TTC549 (cell line): Measurements from ENCODE around the gene CACNA1B.

Experiments
- FAIRE-seq: peaks from 2 replicates; lab custom pipeline; 2012; peaks lifted over from hg19 to GRCh38; lab: Jason Lieb, UNC

The CACNA1B gene

DNA sequence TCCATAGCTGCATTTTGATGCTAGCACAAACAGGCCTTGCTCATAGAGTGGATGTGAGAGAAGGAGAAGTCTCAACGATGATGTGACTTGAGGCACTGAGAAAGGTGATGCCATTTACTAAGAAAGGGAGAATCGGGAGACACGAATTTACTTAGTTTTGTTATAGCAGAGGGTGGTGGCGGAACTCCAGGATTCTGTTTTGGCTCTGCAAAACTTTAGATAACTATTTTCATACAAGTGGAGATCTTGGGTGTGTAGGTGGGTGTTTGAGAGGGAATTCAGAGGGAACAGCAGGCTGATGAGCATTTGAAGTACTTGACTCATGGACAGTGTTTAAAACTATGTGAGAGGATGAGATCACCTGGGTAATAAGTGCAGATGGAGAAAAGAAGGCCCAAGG is 43.2 kb downstream of the CACNA1B start:
- FAIRE-seq = no peak

DNA sequence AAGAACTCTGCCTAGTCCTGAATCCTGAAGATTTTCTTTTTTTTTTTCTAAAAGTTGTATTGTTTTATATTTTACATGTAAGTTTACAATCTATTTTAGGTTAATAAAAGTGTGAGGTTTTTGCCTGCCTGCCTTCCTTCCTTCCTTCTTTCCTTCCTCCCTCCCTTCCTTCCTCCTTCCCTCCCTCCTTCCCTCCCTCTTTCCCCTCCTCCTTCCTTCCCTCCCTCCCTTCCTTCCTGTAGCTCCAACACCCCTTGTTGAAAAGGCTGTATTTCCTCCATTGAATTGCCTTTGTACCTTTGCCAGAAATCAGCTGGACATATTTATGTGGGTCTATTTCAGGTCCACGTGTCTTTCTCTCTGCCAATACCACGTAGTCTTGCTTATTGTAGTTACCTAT is 46.6 kb downstream of the CACNA1B start:
- no peak for FAIRE-seq

DNA sequence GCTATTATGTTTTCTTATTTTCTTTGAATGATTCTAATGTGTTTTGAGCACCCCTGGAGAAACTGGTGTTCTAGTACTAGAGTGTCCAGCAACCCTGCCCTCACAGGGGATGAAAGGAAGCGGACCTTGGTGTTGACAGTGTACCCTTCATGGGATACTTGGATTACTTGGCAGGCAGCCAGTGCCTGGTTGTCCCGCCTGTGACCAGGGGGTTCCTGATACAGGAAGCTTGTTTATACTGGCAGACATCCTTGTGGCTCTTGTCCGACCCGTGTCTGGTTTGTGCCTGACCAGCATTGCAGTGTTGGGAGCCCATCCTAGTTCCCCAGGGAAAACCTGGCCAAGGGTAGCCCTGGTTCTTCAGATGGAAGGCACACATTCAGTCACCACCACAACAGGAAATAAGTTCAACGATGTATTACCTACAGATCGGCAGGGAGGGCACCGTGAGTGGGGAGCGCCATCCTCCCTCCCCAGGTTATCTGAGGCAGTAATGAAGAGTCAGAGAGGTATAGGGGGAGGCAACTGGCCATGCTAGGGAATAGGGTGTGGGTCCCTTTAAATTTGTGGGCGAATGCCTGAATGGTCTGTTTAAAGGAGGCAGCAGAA is 47.3 kb downstream of the CACNA1B start:
- FAIRE-seq = no peak

DNA sequence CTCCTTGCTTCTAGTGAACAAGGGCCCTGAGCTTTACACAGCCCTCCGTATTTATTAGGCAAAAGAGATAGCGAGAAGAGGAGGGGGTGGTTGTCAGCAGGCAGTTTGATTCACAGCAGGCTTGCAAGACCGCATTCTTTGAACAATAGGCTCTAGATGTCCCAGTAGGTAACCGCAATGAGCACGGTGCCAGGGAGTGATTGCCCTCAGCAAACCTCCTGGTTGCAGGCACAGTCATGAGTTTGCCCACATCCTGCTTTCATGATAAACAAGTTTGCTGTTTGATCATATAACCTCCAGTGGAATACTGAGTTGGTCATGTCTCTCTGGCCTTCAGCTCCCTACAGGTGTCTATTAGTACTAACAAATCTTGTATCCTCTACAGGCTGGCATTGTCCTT is 66.1 kb downstream of the CACNA1B start:
- FAIRE-seq = no peak

- FAIRE-seq = no peak
These were observed 68.0 kb downstream of the CACNA1B start for GRCh38 chr9:137945581-137945980.

- no peak for FAIRE-seq
These were observed 69.4 kb downstream of the CACNA1B start for GRCh38 chr9:137946993-137947392.

DNA sequence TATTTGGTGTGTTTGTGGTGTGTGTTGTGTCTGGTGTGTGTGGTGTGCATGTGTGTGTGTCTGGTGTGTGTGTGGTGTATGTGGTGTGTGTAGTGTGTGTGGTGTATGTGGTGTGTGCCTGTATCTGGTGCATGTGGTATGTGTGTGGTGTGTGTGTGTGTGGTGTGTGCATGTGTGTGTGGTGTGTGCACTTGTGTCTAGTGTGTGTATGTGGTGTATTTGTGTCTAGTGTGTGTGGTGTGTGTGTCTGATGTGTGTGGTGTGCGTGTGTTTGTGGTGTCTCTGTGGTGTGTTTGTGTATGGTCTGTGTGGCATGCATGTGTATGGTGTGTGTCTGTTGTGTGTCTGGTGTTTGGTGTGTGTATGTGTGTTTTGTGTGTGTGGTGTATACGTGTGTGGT is 71.1 kb downstream of the CACNA1B start:
- FAIRE-seq = no peak

DNA sequence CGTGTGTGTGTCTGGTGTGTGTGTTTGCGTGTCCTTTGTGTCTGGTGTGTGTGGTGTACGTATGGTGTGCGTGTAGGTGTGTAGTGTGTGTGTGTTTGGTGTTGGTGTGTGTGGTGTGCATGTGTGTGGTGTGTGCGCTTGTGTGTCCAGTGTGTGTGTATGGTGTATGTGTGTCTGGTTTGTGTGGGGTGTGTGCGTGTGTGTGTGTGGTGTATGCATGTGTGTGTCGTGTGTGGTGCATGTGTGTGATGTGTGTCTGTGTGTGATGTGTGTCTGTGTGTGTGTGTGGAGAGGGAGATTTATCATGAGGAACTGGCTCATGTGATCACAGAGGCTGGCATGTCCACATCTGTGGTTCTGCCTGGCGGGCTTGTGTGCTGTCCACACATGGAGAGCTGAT is 71.7 kb downstream of the CACNA1B start:
- FAIRE-seq = no peak

DNA sequence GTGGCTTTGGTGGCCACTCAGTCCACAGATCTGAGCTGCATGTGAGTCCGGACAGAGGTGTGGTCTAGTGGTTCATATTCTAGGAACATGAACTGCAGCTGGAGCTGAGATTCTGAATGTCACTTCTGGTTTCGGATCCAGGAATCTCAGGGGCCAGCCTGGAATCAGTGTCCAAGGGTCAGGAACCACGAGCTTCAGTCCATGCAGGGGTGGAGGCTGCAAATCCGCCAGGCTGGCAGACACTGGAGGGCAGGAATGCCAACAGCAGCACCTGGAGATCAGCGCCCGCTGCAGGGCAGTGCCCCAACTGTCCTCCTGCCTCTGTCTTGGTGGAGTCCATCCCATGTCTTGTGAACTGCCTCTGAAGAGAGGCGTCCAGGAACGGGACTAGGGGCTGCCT is 73.5 kb downstream of the CACNA1B start:
- no peak for FAIRE-seq

DNA sequence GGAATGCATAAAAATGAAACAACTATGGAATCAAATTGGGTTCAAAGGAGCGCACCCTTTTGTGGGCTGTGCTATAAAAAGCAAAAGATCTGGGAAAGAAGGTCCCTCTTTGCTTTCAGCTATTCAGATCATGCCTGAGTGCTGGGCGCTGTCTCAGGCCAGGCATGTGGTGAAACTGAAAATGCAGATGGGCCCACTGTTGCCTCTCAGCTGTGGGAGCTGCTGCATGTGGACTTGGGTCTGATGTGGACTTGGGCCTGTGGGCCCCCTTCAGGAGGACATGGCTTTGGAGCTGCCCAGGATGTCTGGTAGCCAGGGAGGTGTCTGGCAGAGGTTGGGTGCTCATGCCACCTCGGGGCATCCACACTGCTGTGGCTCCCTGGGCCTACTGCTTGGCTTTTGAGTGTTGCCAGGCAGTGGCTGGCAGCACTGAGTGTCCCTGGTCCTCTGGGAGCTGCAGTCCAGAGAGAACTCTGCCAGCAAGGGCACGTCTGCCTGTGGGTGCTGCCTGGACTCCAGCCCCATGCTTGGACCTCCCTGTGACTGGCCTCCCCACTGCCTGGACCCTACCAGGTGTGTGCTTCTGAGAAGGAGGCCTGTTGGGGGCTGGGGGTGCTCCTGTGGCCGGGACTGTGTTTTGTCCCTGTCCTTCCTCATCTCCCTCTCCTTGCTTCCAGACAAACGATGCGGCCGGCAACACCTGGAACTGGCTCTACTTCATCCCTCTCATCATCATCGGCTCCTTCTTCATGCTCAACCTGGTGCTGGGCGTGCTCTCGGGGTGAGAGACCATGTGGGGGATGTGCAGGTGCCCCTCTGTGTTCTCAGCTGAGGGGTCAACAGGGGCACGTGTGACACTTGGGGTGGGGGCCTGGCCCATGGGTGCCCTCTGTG is 74.3 kb downstream of the CACNA1B start:
- no peak for FAIRE-seq

DNA sequence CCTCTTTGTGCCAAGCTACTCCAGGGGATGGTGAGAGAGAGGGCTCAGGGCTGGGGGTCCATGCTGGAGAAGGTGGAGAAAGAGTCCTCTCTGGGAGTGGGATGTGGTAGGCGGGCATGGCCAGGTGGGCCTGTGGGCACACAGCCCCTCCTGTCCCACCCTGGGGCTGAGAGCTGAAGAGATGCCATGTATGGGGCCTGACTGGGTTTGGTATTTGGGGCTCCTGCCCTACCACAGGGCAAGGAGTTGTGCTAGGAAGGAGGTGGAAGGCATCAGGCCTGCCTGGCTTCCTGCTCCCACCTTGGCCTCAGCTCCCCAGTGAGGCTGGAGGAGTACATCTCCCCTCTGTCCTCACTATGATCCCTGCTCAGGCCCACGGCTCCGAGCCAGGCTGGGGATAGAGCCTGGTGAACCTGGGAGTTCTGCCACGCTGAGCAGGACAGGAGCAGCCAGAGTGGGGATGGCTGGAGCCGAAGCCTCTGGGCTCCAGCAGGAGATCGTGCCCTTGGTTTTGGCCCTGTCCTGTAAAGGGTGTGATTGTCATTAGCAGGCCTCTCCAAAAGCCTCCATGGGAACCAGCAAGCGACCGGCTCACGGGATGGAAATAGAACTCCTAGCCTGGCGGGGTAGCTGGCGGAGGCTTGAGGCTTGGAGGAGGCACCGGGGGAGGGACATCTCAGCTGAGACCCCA is 75.5 kb downstream of the CACNA1B start:
- FAIRE-seq = no peak

DNA sequence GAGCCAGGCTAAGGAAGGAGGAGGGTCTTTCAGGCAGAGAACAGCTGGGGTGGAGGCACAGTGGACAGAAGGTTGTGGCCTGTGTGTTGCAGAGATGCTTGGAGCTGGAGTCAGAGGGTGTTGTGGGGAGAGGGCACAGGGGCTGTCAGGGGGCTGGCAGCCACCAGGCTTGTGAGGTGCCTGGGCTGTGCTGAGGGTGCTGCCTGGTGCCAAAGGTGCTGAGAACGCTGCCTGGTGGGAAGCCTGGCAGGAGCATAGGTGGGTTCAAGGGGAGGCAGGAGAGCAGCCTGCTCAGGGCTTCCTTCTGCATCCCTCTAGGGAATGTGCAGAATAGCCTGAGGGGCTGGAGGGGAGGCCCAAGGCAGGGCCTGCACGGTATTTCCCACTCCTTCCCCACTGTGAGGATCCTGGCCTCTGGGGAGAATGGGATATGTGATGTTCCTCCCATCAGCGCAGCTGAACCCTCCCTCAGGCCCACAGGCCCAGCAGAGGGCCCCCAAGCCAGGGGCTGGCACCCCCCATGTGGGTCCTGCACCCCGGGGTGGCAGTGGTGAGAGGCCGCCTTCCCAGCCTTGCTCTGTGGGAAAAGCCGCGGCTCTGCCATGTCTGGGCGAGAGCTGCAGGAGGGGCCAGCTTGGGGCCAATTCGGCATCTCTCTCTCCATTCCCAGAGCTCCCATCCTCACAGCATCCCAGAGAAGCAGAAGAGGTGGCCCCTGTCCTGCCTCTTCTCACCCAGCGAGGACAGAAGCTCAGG is 76.3 kb downstream of the CACNA1B start:
- FAIRE-seq = no peak

DNA sequence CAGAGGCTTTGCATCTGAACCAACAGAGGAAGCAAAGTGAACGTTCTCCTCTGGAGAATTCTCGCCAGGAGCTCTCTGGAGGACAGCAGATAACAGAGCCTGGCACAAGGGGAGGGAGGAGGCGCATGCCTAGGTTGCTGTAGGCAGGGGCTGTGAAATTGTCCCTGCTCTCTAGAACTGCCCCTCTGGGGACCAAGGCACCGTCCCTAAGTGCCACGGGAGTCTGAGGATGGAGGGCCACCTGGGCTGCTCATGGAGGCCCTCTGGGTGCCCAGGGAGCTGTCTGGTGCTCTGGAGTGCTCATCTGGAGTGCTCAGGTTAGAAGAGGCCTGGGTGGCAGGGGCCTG is 77.6 kb downstream of the CACNA1B start:
- FAIRE-seq = no peak

DNA sequence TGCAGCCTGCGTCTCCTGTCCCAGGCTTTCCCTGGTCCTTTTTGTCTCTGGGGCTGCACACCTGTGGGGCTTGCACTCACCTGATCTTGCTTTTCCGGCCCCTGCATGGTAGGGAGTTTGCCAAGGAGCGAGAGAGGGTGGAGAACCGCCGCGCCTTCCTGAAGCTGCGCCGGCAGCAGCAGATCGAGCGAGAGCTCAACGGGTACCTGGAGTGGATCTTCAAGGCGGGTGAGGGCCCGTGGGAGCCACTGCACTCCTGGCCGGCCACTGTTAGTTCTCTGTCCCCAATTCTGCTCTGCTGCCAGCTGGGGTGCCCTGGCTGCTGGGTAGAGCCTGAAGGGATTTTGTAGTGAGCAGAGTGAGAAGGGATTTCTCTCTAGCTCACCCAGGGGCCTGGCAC is 78.0 kb downstream of the CACNA1B start:
- no peak for FAIRE-seq

DNA sequence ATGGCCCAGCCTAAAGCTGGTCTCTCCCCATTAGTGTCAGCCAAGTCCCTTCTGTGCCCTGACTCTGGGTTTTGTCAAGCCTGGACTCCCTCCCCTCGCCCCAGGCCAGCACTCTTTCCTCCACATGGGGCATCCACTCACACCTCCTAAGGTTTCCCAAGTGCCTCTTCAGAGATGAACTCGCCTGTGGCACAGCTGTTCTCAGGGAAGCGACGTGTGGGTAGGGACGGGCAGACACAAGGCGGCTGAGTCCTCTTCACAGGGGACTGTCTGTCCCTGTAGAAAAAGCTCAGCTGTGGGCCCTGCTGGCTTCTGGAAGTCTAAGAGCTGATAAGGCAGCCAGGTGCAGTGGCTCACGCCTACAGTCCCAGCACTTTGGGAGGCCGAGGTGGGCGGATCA is 78.5 kb downstream of the CACNA1B start:
- FAIRE-seq = no peak

- FAIRE-seq = no peak
These were observed 79.3 kb downstream of the CACNA1B start for GRCh38 chr9:137956688-137957385.

- no peak for FAIRE-seq
These were observed 82.2 kb downstream of the CACNA1B start for GRCh38 chr9:137959641-137960411.

DNA sequence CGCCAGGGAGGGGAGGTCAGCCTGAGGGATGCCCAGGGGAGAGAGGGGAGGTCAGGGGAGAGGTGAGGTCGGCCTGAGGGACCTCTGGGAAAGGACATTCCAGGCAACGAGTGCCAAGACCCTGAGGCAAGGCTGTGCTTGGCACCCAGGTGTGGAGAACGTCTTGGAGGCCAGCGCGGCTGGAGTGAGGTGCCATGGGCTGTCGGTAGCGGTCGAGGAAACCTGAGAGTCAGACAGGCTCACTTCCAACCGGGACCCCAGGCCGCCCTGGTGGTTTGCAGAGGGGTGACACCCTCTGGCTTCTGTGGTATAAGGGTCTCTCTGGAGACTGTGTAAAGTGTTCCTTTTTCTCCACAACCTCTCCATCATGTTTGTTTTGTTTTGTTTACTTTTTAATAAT is 82.9 kb downstream of the CACNA1B start:
- no peak for FAIRE-seq

- no peak for FAIRE-seq
These were observed 85.9 kb downstream of the CACNA1B start for GRCh38 chr9:137963525-137963924.

DNA sequence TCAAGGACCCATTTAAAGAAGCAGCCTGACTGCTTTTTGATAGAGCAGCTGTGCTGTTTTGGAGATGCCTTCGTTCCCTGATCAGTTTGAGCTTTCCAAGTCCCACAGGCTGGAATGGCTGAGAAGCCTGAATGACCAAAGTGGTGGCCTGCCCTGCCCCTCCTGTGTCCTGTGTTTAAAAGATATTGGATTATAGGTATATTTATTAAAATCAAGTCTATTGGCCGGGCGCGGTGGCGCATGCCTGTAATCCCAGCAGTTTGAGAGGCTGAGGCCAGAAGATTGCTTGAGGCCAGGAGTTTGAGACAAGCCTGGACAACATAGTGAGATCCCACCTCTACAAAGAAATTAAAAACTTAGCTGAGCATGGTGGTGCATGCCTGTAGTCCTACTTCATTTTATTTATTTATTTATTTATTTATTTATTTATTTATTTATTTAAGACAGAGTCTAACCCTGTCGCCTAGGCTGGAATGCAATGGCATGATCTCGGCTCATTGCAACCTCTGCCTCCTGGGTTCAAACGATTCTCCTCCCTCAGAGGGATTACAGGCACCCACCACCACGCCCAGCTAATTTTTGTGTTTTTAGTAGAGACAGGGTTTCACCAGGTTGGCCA is 87.7 kb downstream of the CACNA1B start:
- FAIRE-seq = no peak
